ENCODE results near the gene PAPOLG.
A peak's percentile ranks its signal among the peaks of the same experiment; 100 is the strongest.

Gene PAPOLG

DNA sequence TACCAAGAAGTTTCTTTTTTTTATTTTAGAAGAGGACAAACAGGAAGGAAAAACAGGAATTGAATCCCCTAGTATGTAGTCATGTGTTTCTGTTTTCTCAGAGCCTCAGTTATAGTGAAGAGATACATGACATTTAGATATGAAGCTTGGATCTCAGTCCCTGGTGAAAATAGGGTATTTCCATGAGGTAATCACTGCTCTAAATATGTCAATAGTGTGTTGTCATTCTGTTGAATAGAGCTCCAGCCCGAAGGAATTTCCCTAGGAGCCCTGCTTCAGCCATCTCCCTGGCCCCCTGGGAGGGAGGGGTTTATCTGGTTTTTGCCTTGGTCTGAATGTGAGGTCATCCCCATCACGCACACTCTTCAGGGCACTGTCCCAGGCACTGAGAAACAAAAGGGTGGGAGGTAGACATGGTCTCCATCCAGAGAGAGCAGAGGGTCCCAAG, 78.2 kb downstream of the PAPOLG start:
- in situ Hi-C loops (cut with MboI; ENCODE audit: low sequenced_read_pairs, unreplicated experiment): no loop called here
- TF ChIP-seq, protein P1, sequence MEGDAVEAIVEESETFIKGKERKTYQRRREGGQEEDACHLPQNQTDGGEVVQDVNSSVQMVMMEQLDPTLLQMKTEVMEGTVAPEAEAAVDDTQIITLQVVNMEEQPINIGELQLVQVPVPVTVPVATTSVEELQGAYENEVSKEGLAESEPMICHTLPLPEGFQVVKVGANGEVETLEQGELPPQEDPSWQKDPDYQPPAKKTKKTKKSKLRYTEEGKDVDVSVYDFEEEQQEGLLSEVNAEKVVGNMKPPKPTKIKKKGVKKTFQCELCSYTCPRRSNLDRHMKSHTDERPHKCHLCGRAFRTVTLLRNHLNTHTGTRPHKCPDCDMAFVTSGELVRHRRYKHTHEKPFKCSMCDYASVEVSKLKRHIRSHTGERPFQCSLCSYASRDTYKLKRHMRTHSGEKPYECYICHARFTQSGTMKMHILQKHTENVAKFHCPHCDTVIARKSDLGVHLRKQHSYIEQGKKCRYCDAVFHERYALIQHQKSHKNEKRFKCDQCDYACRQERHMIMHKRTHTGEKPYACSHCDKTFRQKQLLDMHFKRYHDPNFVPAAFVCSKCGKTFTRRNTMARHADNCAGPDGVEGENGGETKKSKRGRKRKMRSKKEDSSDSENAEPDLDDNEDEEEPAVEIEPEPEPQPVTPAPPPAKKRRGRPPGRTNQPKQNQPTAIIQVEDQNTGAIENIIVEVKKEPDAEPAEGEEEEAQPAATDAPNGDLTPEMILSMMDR (IDR thresholded peaks at IDR 0.05; ENCODE audit: borderline replicate concordance, control extremely low read depth, extremely low read depth, insufficient read depth, missing control alignments): no peak
- peak; percentile 55 for DNase-seq (ENCODE audit: low spot score)

DNA sequence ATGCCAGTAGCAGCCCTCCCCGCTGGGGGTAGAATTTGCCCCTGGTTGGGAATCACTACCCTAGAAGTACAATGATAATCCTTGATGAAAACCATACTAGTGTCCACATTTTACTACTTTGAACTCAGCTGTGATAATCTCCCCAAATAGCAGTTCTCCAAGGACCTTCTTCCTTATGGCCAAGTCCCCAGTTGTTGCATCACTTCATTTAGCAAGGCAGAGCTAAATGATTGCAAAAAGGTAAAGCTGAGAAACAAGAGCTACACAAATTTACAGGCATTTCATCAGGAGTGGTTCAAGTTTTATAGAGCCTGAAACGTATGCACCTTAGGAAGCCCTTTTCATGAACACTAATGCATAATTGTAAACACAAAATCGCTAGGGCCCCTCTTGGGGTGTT, 80.4 kb downstream of the PAPOLG start:
- no peak for DNase-seq (ENCODE audit: low spot score)
- TF ChIP-seq, protein P1 (IDR thresholded peaks at IDR 0.05; ENCODE audit: borderline replicate concordance, control extremely low read depth, extremely low read depth, insufficient read depth, missing control alignments): no peak
- in situ Hi-C loops (cut with MboI; ENCODE audit: low sequenced_read_pairs, unreplicated experiment): no loop called here

DNA sequence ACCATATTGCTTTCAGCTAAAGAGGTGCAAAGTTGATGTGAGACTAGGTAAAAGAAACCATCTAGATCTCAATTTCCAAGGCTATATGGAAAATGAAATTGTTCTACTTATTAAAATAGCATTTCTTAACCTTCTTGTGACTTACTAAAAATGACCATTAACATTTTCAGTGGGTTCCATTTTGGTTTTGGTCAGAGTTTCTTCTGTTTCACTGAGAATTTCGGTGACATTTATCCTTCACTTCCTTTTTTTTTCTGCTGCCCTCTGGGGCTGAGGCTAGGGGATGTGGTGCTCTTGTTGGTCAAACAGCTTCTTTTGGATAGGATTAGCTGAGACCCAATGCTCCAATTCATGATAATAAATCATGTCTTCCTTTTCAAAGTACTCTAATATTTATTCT, 81.1 kb downstream of the PAPOLG start:
- no peak for DNase-seq (ENCODE audit: low spot score)
- in situ Hi-C loops (cut with MboI; ENCODE audit: low sequenced_read_pairs, unreplicated experiment): no loop called here

DNA sequence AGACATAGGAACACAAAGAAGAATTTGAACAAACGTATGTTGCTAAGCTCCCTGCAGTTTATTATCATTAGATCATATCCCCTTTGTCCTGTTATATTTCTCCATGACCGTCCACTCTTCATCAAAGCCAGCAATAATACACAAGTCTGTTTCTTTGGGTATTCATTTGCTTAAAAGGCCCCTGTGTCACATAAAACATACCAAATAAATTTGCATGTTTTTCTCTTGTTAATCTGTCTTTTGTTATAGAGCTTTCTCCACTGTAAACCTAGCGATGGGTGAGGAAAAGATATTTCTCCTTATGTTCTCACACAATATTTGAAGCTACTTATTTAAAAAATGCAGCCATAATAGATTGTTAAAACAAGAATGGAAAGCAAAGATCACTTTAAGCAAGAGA, 82.4 kb downstream of the PAPOLG start:
- DNase-seq (ENCODE audit: low spot score): no peak
- TF ChIP-seq, protein P1 (IDR thresholded peaks at IDR 0.05; ENCODE audit: borderline replicate concordance, control extremely low read depth, extremely low read depth, insufficient read depth, missing control alignments): no peak
- in situ Hi-C loops (cut with MboI; ENCODE audit: low sequenced_read_pairs, unreplicated experiment): no loop called here

More for the DNA sequence above, 81.1 kb downstream of the PAPOLG start:
- TF ChIP-seq, protein P1 (IDR thresholded peaks at IDR 0.05; ENCODE audit: borderline replicate concordance, control extremely low read depth, extremely low read depth, insufficient read depth, missing control alignments): no peak

DNA sequence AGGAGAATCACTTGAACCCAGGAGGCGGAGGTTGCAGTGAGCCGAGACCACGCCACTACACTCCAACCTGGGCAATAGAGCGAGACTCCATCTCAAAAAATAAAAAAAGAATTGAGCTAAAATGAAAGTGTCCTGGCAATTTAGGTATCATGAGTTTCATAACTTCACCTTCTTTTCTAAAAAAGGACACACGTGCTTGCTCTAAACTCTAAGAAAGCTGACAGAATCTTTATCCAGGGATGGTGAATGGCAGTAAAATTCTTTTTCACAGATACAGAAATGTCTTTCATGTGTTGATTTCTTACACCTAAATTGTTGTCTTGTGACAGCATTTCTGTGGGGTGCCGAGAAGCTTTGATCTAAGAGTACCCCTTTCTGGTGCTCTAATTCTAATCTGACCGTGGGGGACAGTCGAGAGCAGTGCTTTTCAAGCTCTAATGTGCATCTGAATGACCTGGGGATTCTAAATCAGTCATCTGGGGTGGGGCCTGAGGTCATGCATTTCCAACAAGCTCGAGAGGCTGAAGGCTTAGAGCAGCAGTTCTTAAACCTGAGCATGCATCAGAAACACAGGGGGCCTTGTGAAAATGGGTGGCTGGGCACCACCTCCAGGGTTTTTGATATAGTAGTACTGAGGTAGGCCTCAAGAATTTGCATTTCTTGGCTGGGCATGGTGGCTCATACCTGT, 83.2 kb downstream of the PAPOLG start:
- TF ChIP-seq, protein P1 (IDR thresholded peaks at IDR 0.05; ENCODE audit: borderline replicate concordance, control extremely low read depth, extremely low read depth, insufficient read depth, missing control alignments): peak; percentile 9
- peak; percentile 49 for DNase-seq (ENCODE audit: low spot score)
- in situ Hi-C loops (cut with MboI; ENCODE audit: low sequenced_read_pairs, unreplicated experiment): no loop called here

DNA sequence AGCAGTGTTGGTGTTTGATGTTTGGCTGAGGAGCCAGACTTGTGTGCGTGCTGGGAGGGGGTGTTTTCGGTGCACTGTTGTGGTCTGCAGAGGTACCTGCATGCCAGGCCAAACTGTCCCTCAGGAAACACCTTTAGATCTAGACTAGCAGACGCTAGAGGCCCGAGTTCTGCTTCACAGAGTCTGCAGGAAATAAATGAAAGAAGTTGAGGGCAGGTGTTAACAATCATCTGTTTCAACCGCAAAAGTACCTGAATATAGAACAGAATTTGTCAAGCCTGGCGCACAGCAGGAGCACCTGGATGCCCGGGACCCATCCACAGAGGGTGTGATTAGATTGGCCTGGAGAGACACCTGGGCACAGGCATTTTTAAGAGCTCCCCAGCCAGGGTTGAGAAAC, 84.8 kb downstream of the PAPOLG start:
- DNase-seq (ENCODE audit: low spot score): no peak
- in situ Hi-C loops (cut with MboI; ENCODE audit: low sequenced_read_pairs, unreplicated experiment): no loop called here
- TF ChIP-seq, protein P1 (IDR thresholded peaks at IDR 0.05; ENCODE audit: borderline replicate concordance, control extremely low read depth, extremely low read depth, insufficient read depth, missing control alignments): no peak

Measured in GM13976 (cell line).